GM15510 (cell line): ENCODE measurements around the gene MAN2B1.

Source experiments
- POLR2A ChIP-seq: IDR thresholded peaks from 3 replicates; pipeline ENCODE4 v1.6.1; 2011; ENCODE audit warnings: borderline replicate concordance; ENCODE audit not compliant: insufficient read length; ENCODE audit errors: extremely low read depth

The MAN2B1 gene

GRCh38 chr19:12611361-12611699, 55.2 kb downstream of the MAN2B1 start:
- TF ChIP-seq POLR2A, result no peak

DNA sequence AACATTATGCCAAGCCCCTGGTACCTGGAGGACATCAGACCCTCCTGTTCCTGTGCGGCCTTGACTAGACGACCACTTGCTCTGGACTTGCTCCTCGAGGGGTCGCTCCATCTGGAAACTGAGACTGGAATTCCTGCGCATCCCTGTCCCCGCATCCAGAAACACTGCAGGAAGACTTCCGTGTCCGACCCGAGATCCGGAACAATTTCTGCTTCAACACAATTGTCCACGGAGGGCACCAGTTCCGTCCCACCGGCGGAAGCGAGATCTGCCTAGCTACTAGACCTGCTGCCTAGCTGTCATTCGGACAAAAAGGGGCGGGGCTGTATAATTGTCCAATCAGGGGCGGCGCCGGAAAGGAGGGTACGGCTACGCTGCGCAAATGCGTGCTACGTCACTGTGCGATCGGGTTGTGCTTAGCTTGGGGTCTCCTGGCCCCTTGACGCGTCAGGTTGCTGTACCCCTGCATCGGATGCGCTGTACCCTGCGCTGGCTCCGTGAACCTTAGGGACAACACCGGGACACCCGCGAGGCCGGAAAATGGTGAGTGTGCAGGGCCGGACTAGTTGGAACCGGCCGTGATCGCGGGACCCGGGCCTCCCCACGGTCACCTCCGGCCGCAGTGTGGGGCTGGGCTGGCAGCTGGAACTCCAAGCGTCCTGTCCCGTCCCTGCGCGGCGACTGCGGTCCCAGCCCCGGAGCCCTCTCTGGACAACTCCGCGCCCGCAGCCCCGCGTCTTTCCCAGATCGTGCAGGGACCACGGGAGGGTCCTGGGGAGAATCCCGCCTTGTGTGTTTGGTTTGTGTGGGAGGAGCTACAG, 55.8 kb downstream of the MAN2B1 start, which contains the start of the genes ZNF490 and ZNF791:
ZNF490 (minus strand) TSS at position 274 of the 821 bp plus-strand sequence; CDS start at position 141, 133 bp downstream.
ZNF791 (plus strand) TSS at position 381 of the 821 bp plus-strand sequence; CDS start at position 541, 160 bp downstream.
- TF ChIP-seq POLR2A, result peak; percentile 93

DNA sequence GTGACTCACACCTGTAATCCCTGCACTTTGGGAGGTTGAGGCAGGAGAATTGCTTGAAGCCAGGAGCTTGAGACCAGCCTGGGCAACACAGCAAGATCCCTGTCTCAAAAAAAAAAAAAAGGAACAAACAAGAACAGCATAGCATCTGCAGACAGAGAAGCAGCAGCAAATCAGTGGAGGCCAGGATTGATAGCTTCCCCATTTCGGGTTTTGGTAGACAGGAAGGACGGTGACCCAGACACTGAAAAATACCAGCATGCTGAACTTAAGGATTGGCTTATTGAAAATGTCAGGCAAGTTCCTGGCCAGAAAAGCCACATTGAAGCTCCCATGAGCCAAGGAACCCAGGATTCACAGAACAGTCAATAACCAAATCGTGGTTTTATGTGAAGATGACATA, 58.9 kb downstream of the MAN2B1 start:
- TF ChIP-seq POLR2A, result no peak

DNA sequence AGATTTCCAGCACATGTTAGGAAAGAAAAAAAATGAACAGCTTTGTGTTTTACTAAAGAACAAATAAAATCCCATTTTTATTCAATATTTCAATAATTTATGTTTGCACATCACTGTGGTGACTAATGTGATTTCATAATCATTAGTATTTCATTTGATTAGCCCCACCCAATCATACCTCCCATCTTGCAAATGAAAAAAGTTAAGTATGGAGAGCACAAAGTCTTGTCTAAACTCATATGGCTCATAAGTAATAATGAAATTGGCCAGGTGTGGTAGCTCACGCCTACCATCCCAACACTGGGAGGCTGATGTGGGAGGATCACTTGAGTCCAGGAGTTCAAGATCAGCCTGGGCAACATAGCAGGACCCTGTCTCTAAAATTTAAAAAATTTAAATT, 59.7 kb downstream of the MAN2B1 start:
- no peak for TF ChIP-seq POLR2A

GRCh38 chr19:12603714-12604113, 62.8 kb downstream of the MAN2B1 start:
- TF ChIP-seq POLR2A, result no peak

- no peak for TF ChIP-seq POLR2A
These were observed 68.9 kb downstream of the MAN2B1 start for GRCh38 chr19:12597594-12597993.

DNA sequence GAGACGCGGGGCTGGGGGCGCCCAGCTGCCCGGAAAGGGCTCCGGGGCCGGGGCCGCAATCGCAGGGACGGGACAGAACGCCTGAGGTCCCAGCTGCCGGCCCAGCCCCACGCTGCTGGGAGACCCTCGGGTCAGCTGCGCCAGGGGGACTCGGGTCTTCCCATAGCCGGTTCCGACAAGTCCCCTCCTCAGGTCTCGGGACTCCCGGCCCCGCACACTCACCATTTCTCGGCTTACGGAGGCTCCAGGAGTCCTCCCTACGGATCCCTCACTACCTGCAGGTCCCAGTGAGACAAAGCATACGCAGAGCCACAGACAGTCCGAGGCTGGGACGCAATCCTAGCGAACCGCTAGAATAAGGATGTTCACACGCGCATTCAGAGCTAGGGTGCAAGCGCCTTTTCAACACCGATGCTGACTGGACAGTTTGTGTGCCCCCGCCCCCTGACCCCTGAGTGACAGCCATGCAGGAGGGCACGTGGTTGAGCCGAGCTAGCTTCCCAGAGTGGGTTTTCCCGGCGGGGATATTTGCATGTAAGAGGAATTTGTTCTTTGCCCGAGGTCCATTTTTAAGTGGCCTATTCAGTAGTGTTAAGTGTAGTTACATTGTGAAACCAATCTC, 69.5 kb downstream of the MAN2B1 start:
- TF ChIP-seq POLR2A, result no peak
